Esophagus muscularis mucosa (tissue), 4 donors: ENCODE data around the gene KMT2B.

Source experiments
- CTCF ChIP-seq, 3 experiments: fragments of 200-600 bp in 2 of 3; fragments of 450-650 bp in 1 of 3; sonication (generic) in 2 of 3; IDR thresholded peaks; one replicate each; pipeline ENCODE4 v1.5.1; 2017 to 2019; ENCODE audit warnings: antibody characterized with exemption in 3 of 3, mild to moderate bottlenecking in 2 of 3, moderate library complexity in 1 of 3
- EP300 ChIP-seq: sonication (generic); formaldehyde crosslinking; IDR thresholded peaks from one replicate; pipeline ENCODE4 v1.6.1; 2017; ENCODE audit warnings: antibody characterized with exemption
- POLR2A ChIP-seq: fragments of 450-650 bp; IDR thresholded peaks from one replicate; pipeline ENCODE4 v1.6.1; 2017; ENCODE audit warnings: antibody characterized with exemption, moderate library complexity, mild to moderate bottlenecking, low read depth

GRCh38 chr19:35768082-35768421, 50.2 kb downstream of the KMT2B start:
- TF ChIP-seq CTCF (IDR thresholded peaks at IDR 0.05) (no peak), EP300 (no peak), POLR2A (no peak)
